ENCODE results near the gene CNOT8. TPM values are rescaled to one million over a fixed set of nuclear protein-coding genes. Genes with fewer than 3 reads are reported as not detected.

CNOT8 gene
- total and polyA plus RNA-seq, 2 of the 4 experiments (the other 2 are of a cell fraction), result 41.4 to 49.1 TPM

GRCh38 chr5:154862766-154863165 lies 4.3 kb downstream of the CNOT8 start:
- H3K27ac ChIP-seq (ENCODE audit: insufficient read depth, low read length), result no peak overlapping the region
- ChIA-PET CTCF (interaction anchor here (1.1 kb wide), 1 partner anchor 212 kb away, joined by 3 read pairs; no protein-coding TSS in a partner anchor), POLR2A (ENCODE audit: unreplicated experiment) (no interaction called here)
- dilution Hi-C loops (cut with HindIII; ENCODE audit: low sequenced_read_pairs, unreplicated experiment) (no loop called here), intact Hi-C loops (cut with micrococcal nuclease) (no loop called here), in situ Hi-C loops (cut with MboI; ENCODE audit: low sequenced_read_pairs) (no loop called here)
- H3K9ac ChIP-seq (ENCODE audit: low read depth, low read length), result no peak overlapping the region
- peaks cover 3% of the 10 kb centered on the region for H3K4me1 ChIP-seq (ENCODE audit: control insufficient read depth, insufficient read depth, low read length)
- H3K4ac ChIP-seq (ENCODE audit: low read depth, low read length), result no peak overlapping the region
- H2BK5ac ChIP-seq (ENCODE audit: low read depth, low read length, poor library complexity, severe bottlenecking), result no peak overlapping the region
- no CpG with 5 or more reads among the region's 2 CpGs for WGBS, 2 experiments (ENCODE audit: extremely low coverage in 2 of 2, insufficient read length in 1 of 2)
- no peak overlapping the region for H2BK20ac ChIP-seq (ENCODE audit: low read depth, low read length)
- peaks cover 18 to 54% of the 10 kb centered on the region in 2 experiments for H3K79me1 ChIP-seq (ENCODE audit: low read depth in 1 of 2, low read length in 2 of 2)
- no peak overlapping the region for H2AK9ac ChIP-seq (replicated peaks; ENCODE audit: low read depth, low read length, poor library complexity)
- no peak overlapping the region for H4K5ac ChIP-seq (ENCODE audit: low read depth, low read length)
- peaks cover 13% of the 10 kb centered on the region for H3K36me3 ChIP-seq (ENCODE audit: control insufficient read depth, insufficient read depth, low read length)
- no peak overlapping the region for H3K18ac ChIP-seq (ENCODE audit: low read depth, low read length)
- no peak overlapping the region for H2AK5ac ChIP-seq (ENCODE audit: low read depth, low read length)
- H3K27me3 ChIP-seq (ENCODE audit: control insufficient read depth, insufficient read depth, low read length), result no peaks in the 10 kb centered on the region
- no peak overlapping the region for H2AFZ ChIP-seq (replicated peaks; ENCODE audit: low read length, poor library complexity)
- H3K9me1 ChIP-seq (ENCODE audit: insufficient read depth, low read length), result 0 out of 2 replicates have a peak, but pooled peaks cover 3% of the 10 kb centered on the region
- H3K23ac ChIP-seq (ENCODE audit: low read depth, low read length), result no peak overlapping the region; the same call in 1 of the 2 replicates
- H3K4me2 ChIP-seq (ENCODE audit: low read depth, low read length), result no peak overlapping the region; the same call in 1 of the 2 replicates
- TF ChIP-seq SMC3 (IDR thresholded peaks at IDR 0.05; ENCODE audit: low read depth, low read length) (no peak), MAFK (IDR thresholded peaks at IDR 0.05; ENCODE audit: low read depth, low read length) (no peak), NFE2L2 (IDR thresholded peaks at IDR 0.05; ENCODE audit: low read depth, low read length) (no peak), FOS (IDR thresholded peaks at IDR 0.05; ENCODE audit: low read depth, low read length) (no peak), BHLHE40 (IDR thresholded peaks at IDR 0.05; ENCODE audit: low read depth, low read length) (no peak), RCOR1 (IDR thresholded peaks at IDR 0.05; ENCODE audit: insufficient replicate concordance, low read length) (no peak), CEBPB (IDR thresholded peaks at IDR 0.05; ENCODE audit: low read depth, low read length) (no peak), RAD21 (IDR thresholded peaks at IDR 0.05; ENCODE audit: low read length) (no peak)
- TF ChIP-seq, protein P1, sequence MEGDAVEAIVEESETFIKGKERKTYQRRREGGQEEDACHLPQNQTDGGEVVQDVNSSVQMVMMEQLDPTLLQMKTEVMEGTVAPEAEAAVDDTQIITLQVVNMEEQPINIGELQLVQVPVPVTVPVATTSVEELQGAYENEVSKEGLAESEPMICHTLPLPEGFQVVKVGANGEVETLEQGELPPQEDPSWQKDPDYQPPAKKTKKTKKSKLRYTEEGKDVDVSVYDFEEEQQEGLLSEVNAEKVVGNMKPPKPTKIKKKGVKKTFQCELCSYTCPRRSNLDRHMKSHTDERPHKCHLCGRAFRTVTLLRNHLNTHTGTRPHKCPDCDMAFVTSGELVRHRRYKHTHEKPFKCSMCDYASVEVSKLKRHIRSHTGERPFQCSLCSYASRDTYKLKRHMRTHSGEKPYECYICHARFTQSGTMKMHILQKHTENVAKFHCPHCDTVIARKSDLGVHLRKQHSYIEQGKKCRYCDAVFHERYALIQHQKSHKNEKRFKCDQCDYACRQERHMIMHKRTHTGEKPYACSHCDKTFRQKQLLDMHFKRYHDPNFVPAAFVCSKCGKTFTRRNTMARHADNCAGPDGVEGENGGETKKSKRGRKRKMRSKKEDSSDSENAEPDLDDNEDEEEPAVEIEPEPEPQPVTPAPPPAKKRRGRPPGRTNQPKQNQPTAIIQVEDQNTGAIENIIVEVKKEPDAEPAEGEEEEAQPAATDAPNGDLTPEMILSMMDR (conservative IDR thresholded peaks at IDR 0.05; ENCODE audit: low read depth, low read length), result no peak
- TF ChIP-seq, protein P2, sequence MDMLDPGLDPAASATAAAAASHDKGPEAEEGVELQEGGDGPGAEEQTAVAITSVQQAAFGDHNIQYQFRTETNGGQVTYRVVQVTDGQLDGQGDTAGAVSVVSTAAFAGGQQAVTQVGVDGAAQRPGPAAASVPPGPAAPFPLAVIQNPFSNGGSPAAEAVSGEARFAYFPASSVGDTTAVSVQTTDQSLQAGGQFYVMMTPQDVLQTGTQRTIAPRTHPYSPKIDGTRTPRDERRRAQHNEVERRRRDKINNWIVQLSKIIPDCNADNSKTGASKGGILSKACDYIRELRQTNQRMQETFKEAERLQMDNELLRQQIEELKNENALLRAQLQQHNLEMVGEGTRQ (IDR thresholded peaks at IDR 0.05; ENCODE audit: low read depth, low read length), result no peak
- H3K9me3 ChIP-seq (ENCODE audit: control insufficient read depth, insufficient read depth, low read length), result no peaks in the 10 kb centered on the region
- ATAC-seq (ENCODE audit: low read depth) (no peak), DNase-seq (no peak)
- no peak overlapping the region for H3K14ac ChIP-seq (replicated peaks; ENCODE audit: low read depth, low read length)
- no peak overlapping the region for H2BK15ac ChIP-seq (ENCODE audit: low read depth, low read length)
- no peak overlapping the region for H4K8ac ChIP-seq (ENCODE audit: low read depth in 2 of 2, low read length in 2 of 2)
- BruUV-seq (replicated peaks), result no TSS peak
- no peak overlapping the region for H2BK120ac ChIP-seq (ENCODE audit: low read depth, low read length)
- no peak overlapping the region for H3K4me3 ChIP-seq (ENCODE audit: insufficient read depth, low read depth, low read length)
- no peak overlapping the region for H4K91ac ChIP-seq (ENCODE audit: insufficient read depth, low read depth, low read length)
- H3K56ac ChIP-seq (ENCODE audit: extremely low read depth, insufficient read depth, low read length), result no peak overlapping the region
- peaks cover 26% of the 10 kb centered on the region for H4K20me1 ChIP-seq (ENCODE audit: insufficient read depth, low read length)

All from IMR-90 (cell line).